C4-2B (cell line): ENCODE data around the gene BOK.

Experiments
- H3K27ac ChIP-seq: fragments of 450-650 bp; 2 replicates; pipeline ENCODE4 v1.5.1; 2017
- CTCF ChIP-seq: fragments of 450-650 bp; conservative IDR thresholded peaks from 2 replicates; pipeline ENCODE4 v1.5.1; 2017; ENCODE audit warnings: mild to moderate bottlenecking
- ZFX ChIP-seq: fragments of 450-650 bp; IDR thresholded peaks from 2 replicates; pipeline ENCODE4 v1.6.1; 2017

BOK gene

GRCh38 chr2:241593271-241593670 lies 34.7 kb downstream of the BOK start:
- no peak overlapping the region for H3K27ac ChIP-seq
- TF ChIP-seq ZFX (no peak), CTCF (no peak)

DNA sequence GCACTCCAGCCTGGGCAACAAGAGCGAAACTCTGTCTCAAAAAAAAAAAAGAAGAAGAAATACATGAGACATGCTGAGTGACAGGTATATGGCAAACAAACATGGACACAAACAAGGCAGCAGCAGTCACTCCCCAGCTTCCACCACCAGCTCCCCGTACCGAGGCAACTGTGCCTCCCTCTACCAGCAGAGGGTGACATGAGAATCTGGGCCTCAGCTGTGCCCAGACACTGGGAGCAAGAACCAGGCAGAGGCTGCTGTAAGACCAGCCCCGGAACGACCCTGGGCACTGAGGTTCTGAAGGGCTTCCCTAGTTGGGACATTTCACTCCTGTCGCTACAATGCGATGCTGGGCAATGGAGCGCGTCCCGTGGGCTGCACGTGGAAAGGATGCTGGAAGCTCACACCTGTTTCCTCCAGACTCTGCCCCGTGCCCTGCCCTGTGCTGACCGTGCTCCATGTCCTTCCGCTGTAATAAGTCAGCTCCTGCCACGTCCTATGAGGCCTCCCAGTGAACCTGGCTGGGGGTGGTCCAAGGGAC lies 37.1 kb downstream of the BOK start:
- TF ChIP-seq CTCF (no peak; the same call in 1 of the 2 replicates), ZFX (no peak)

DNA sequence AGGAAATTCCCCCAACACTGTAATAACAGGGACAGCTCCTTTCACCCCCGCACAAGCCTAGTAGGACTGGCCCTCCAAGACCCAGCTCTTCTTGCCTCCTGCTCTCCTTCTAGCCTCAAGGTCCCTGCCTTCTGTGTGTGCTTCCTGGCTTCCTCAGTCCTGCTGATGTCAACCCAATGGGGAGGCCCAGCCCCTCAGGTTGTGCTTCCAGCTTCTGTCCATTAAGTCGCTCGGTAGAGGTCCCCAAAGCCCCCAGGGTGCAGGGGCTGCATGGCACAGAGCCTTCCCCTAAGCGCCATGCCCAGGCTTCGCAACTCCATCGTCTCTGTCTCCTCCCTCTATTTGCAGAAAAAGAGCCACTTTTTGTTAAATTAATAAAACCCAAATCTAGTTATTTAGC lies 39.0 kb downstream of the BOK start:
- H3K27ac ChIP-seq = no peak overlapping the region
- no peak for TF ChIP-seq CTCF
- no peak for TF ChIP-seq ZFX

More for the DNA sequence above, 37.1 kb downstream of the BOK start:
- no peak overlapping the region for H3K27ac ChIP-seq

GRCh38 chr2:241598061-241598460 lies 39.5 kb downstream of the BOK start:
- H3K27ac ChIP-seq = no peak overlapping the region
- TF ChIP-seq CTCF = no peak
- no peak for TF ChIP-seq ZFX

DNA sequence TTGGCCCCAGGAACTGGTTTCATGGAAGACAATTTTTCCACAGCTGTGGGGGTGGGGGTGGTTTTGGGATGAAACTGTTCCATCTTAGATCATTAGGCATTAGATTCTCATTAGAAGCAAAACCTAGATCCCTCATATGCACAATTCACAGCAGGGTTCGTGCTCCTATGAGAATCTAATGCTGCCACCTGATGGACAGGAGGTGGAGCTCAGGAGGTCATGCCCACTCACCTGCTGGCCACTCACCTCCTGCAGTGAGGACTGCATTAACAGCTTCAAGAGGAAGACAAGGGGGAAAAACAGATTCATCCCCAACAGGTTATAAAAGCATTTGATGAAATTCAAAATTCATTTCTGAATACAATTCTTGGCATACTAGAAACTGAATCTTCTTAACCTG lies 39.9 kb downstream of the BOK start:
- TF ChIP-seq ZFX (no peak), CTCF (peak; percentile 53)
- no peak overlapping the region for H3K27ac ChIP-seq

DNA sequence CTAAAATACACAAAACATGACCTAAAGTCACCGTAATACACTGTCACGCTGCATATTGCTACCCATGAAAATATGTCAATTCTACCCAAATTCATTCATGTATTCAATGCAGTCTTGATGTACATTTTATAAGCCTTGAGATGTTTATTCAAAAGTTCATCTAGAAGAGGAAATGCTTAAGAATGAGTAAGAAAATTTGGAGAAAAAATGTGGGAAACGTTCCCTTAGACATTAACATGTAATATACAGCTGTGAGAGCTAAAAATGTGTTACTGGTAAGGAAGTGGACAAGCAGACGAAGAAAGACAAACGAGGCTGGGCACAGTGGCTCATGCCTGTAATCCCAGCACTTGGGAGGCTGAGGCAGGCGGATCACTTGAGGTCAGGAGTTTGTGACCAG lies 41.1 kb downstream of the BOK start:
- no peak for TF ChIP-seq ZFX
- no peak for TF ChIP-seq CTCF
- no peak overlapping the region for H3K27ac ChIP-seq

DNA sequence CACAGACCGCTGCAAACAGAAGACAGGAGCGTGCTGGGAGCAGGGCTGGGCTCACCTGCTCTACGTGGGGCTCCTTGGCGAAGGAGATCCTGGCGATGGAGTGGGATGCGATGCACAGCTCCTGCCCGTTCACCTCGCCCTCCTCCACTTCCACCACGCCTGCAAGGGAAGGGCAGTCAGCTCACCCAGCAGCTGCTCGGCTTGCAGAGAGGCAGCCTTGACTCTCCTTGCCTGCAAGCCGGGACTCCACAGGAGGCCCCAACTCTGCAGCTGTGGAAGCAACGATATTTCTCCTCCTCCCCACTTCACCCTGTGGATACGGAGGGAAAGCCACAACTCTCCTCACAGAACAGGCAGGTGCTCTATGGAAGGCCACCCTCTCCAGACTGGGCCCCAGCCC lies 43.3 kb downstream of the BOK start:
- TF ChIP-seq ZFX (no peak), CTCF (no peak)
- no peak overlapping the region for H3K27ac ChIP-seq
